Ascending aorta (tissue), 2 donors: ENCODE data around the gene TREM1. TPM values are rescaled to one million over a fixed set of nuclear protein-coding genes. Genes with fewer than 3 reads are reported as not detected.

ENCODE experiments used
- DNase-seq, 2 donors: peaks; one replicate each; pipeline ENCODE4 v3.0.0-alpha.2; 2019; ENCODE audit warnings: low spot score in 2 of 2
- H3K27ac ChIP-seq, 2 donors: fragments of 200-600 bp; sonication (generic); one replicate each; pipeline ENCODE4 v1.5.1; 2016 to 2017; ENCODE audit warnings: mild to moderate bottlenecking in 1 of 2
- H3K27me3 ChIP-seq: fragments of 200-600 bp; sonication (generic); one replicate; pipeline ENCODE4 v1.5.1; 2017
- H3K36me3 ChIP-seq, 2 donors: fragments of 200-600 bp; sonication (generic); one replicate each; pipeline ENCODE4 v1.5.1; 2016
- H3K4me1 ChIP-seq, 2 donors: fragments of 200-600 bp; sonication (generic); one replicate each; pipeline ENCODE4 v1.5.1; 2016 to 2017; ENCODE audit warnings: mild to moderate bottlenecking in 1 of 2
- H3K4me3 ChIP-seq, 2 donors: fragments of 200-600 bp; sonication (generic); one replicate each; pipeline ENCODE4 v1.5.1; 2016 to 2017; ENCODE audit warnings: mild to moderate bottlenecking in 1 of 2
- H3K9me3 ChIP-seq, 2 donors: fragments of 200-600 bp; sonication (generic); one replicate each; pipeline ENCODE4 v1.5.1; 2016
- CTCF ChIP-seq, 3 experiments: fragments of 200-600 bp in 2 of 3; fragments of 450-650 bp in 1 of 3; sonication (generic) in 2 of 3; IDR thresholded peaks; one replicate each; pipeline ENCODE4 v1.5.1; 2016 to 2019; ENCODE audit warnings: antibody characterized with exemption in 3 of 3, mild to moderate bottlenecking in 1 of 3, moderate library complexity in 1 of 3
- intact Hi-C: fragments of 100-400 bp; cut with DNase I; formaldehyde crosslinking; loops from one replicate; pipeline ENCODE4 v1.15.1; 2023
- total RNA-seq: library from RNA; depleted of rRNA; stranded (reverse); fragments of >200 nt; gene quantifications from one replicate; pipeline ENCODE4 v1.1.0, GENCODE V29; 2016

Gene TREM1
- total RNA-seq, 1 donor from 2014 or later, result not detected

- no peak for TF ChIP-seq CTCF (IDR thresholded peaks at IDR 0.05)
- H3K27ac ChIP-seq, result no peak overlapping the region
- H3K4me1 ChIP-seq, result no peaks in the 10 kb centered on the region
- intact Hi-C loops, result no loop called here
- H3K27me3 ChIP-seq, result no peaks in the 10 kb centered on the region
- H3K36me3 ChIP-seq, result no peaks in the 10 kb centered on the region
- H3K9me3 ChIP-seq, result no peaks in the 10 kb centered on the region
- DNase-seq, result no peak
- H3K4me3 ChIP-seq, result no peak overlapping the region
These were observed 6.0 kb downstream of the TREM1 start for GRCh38 chr6:41280381-41281057.

DNA sequence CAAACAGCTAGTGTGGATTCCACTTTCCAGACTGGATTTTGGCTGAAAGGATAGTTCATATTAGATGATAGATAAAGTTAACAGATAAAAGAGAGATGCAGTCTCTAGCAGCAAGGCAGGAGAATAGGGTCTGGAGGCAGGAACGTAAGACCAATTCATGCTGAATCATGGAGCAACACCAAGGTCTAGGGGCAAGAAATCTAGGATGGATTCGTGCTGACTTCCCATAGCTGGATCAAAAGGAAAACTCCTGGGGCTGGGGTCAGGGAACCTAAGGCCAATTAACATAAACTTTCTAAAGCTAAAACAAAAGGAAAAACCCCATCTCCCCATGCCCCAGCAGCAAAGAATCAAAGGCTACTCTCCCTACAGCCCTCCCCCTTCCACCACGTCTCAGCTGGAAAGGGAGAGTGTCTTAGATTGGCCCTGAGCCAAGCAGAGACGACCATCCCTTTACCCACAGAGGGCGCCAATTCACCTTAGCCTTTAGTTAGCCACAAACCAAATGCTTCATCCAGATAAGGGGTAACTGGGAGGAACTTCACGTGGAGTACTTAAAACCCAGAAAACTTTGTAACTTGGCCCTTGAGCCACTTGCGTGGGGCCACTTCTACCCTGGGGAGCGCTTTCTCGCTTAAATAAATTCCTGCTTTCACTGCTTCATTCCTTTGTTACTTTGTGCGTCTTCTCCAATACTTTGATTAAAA is 7.6 kb downstream of the TREM1 start:
- peak in 1 of 3 experiments; percentile 26 for TF ChIP-seq CTCF (IDR thresholded peaks at IDR 0.05)
- Histone ChIP-seq H3K27me3 (no peaks in the 10 kb centered on the region), H3K27ac (no peak overlapping the region), H3K4me1 (no peaks in the 10 kb centered on the region), H3K36me3 (no peaks in the 10 kb centered on the region), H3K4me3 (no peak overlapping the region), H3K9me3 (no peaks in the 10 kb centered on the region)
- DNase-seq, result no peak
- intact Hi-C loops, result no loop called here

- no peak overlapping the region for H3K4me3 ChIP-seq
- no peaks in the 10 kb centered on the region for H3K36me3 ChIP-seq
- TF ChIP-seq CTCF (IDR thresholded peaks at IDR 0.05), result no peak
- no peaks in the 10 kb centered on the region for H3K27me3 ChIP-seq
- no peaks in the 10 kb centered on the region for H3K4me1 ChIP-seq
- intact Hi-C loops, result no loop called here
- DNase-seq, result no peak
- no peaks in the 10 kb centered on the region for H3K9me3 ChIP-seq
- H3K27ac ChIP-seq, result no peak overlapping the region
These were observed 8.9 kb downstream of the TREM1 start for GRCh38 chr6:41277605-41278004.

DNA sequence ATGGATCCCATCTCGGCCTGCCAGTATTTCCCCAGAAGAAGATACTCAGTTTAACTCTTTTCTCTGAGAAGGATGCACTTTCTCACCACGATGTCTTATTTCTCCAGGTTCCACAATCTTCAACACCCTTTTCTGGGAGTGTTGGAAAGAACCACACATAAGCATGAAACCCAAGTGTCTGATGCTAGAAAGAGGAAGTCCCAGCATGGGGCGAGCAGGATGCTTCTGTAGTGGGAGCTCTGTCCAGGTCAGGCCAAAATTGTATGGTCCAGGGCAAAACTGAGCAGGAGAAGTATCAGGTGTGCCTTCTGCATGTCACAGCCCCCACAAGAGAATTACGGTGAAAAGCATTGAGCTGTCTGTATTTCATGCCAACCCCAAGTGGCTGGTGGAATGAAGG is 11.0 kb downstream of the TREM1 start:
- H3K27ac ChIP-seq, result no peak overlapping the region
- no peak for TF ChIP-seq CTCF (IDR thresholded peaks at IDR 0.05)
- intact Hi-C loops, result no loop called here

GRCh38 chr6:41274256-41274655 is 12.2 kb downstream of the TREM1 start:
- no peak for TF ChIP-seq CTCF (IDR thresholded peaks at IDR 0.05)
- Histone ChIP-seq H3K4me3 (no peak overlapping the region), H3K9me3 (no peaks in the 10 kb centered on the region), H3K36me3 (no peaks in the 10 kb centered on the region), H3K27ac (no peak overlapping the region), H3K27me3 (no peaks in the 10 kb centered on the region), H3K4me1 (no peaks in the 10 kb centered on the region)
- DNase-seq, result no peak
- intact Hi-C loops, result no loop called here

More for the DNA sequence above, 11.0 kb downstream of the TREM1 start:
- DNase-seq, result no peak
- no peaks in the 10 kb centered on the region for H3K36me3 ChIP-seq
- H3K4me3 ChIP-seq, result no peak overlapping the region
- H3K27me3 ChIP-seq, result no peaks in the 10 kb centered on the region
- no peaks in the 10 kb centered on the region for H3K4me1 ChIP-seq
- no peaks in the 10 kb centered on the region for H3K9me3 ChIP-seq
